Motor neuron (in vitro differentiated cells): ENCODE measurements around the gene CCNK. TPM values are rescaled to one million over a fixed set of nuclear protein-coding genes. Genes with fewer than 3 reads are reported as not detected.

Source experiments
- ATAC-seq, 8 experiments: fragments of 200-7000 bp; cut with Tn5 transposase; replicated peaks in 6 of 8; 2 replicates each; pipeline ENCODE4 v1.8.0; 2021; ENCODE audit warnings: mild to moderate bottlenecking in 8 of 8, moderate library complexity in 8 of 8
- H3K27ac ChIP-seq, 2 donors: fragments of 250-450 bp; sonication (Bioruptor Pico); 2 replicates each; pipeline ENCODE4 v1.9.0; 2021; ENCODE audit warnings: antibody characterized with exemption in 2 of 2, mild to moderate bottlenecking in 2 of 2, moderate library complexity in 1 of 2
- H3K4me1 ChIP-seq, 2 donors: fragments of 250-450 bp; sonication (Bioruptor Pico); replicated peaks in 1 of 2; 2 replicates each; pipeline ENCODE4 v1.6.1; 2021; ENCODE audit warnings: antibody characterized with exemption in 2 of 2, mild to moderate bottlenecking in 2 of 2, moderate library complexity in 1 of 2
- H3K4me3 ChIP-seq, 5 donors: fragments of 250-450 bp; sonication (Bioruptor Pico); 2 replicates each; pipeline ENCODE4 v1.9.0; 2021; ENCODE audit warnings: antibody characterized with exemption in 5 of 5, mild to moderate bottlenecking in 5 of 5, moderate library complexity in 4 of 5
- WGBS, 10 experiments: fragments of 450-650 bp; shearing (Covaris generic); methylation state at CpG; one replicate each; pipeline ENCODE4 v1.0.0; 2022; 5-methylcytosine and 5-hydroxymethylcytosine counted together
- in situ Hi-C, 9 experiments: fragments of 400-800 bp; cut with MboI; loops; one replicate each; pipeline ENCODE4 v1.15.0; 2021; ENCODE audit warnings: low sequenced_read_pairs in 9 of 9, low pct_unique_long_range_greater_than_20kb in 2 of 9; ENCODE audit not compliant: unreplicated experiment in 9 of 9
- total RNA-seq, 8 experiments: library from RNA; unstranded; fragments of 300-600 nt; gene quantifications; 2 replicates each; pipeline versions ENCODE4 v1.2.3 to v1.2.4, GENCODE V29; 2022

Gene CCNK
- total RNA-seq, 8 experiments from 2014 or later: 12.5 to 51.8 (median 25.2) TPM

GRCh38 chr14:99519347-99519881 is 38.2 kb downstream of the CCNK start:
- ATAC-seq: no peak
- in situ Hi-C loops: loop anchor here in 4 of 9 experiments (10.0 to 25.0 kb wide), 4 partner anchors 115 to 393 kb away; partner anchors contain the start of gene HHIPL1 (in 2 of the 4)
- H3K27ac ChIP-seq: no peak overlapping the region
- H3K4me3 ChIP-seq: no peak overlapping the region
- peaks cover 30 to 35% of the 10 kb centered on the region in 2 donors for H3K4me1 ChIP-seq
- 71 to 100% (median 98%) methylated on average over 1 to 6 of the region's 8 CpGs; no CpG with 5 or more reads in 2 of the 10 experiments for WGBS, 10 experiments

- Histone ChIP-seq H3K4me3 (no peak overlapping the region), H3K27ac (no peak overlapping the region), H3K4me1 (peaks cover 35 to 40% of the 10 kb centered on the region in 2 donors)
- no peak for ATAC-seq
- in situ Hi-C loops: loop anchor here in 5 of 9 experiments (10.0 to 25.0 kb wide), 4 partner anchors 115 to 392 kb away; partner anchors contain the start of gene HHIPL1 (in 2 of the 5)
- 80 to 100% (median 100%) methylated on average over 1 of the region's 6 CpGs; no CpG with 5 or more reads in 7 of the 10 experiments for WGBS, 10 experiments
Measured at GRCh38 chr14:99519931-99520421, 38.8 kb downstream of the CCNK start.

GRCh38 chr14:99520571-99521081 is 39.4 kb downstream of the CCNK start:
- no peak for ATAC-seq
- WGBS, 10 experiments: 0 to 100% (median 93%) methylated on average over 1 to 8 of the region's 11 CpGs; no CpG with 5 or more reads in 5 of the 10 experiments
- H3K4me1 ChIP-seq: peaks cover 42 to 47% of the 10 kb centered on the region in 2 donors
- in situ Hi-C loops: loop anchor here in 5 of 9 experiments (10.0 to 25.0 kb wide), 4 partner anchors 114 to 392 kb away; partner anchors contain the start of gene HHIPL1 (in 2 of the 5)
- no peak overlapping the region for H3K4me3 ChIP-seq
- no peak overlapping the region for H3K27ac ChIP-seq

DNA sequence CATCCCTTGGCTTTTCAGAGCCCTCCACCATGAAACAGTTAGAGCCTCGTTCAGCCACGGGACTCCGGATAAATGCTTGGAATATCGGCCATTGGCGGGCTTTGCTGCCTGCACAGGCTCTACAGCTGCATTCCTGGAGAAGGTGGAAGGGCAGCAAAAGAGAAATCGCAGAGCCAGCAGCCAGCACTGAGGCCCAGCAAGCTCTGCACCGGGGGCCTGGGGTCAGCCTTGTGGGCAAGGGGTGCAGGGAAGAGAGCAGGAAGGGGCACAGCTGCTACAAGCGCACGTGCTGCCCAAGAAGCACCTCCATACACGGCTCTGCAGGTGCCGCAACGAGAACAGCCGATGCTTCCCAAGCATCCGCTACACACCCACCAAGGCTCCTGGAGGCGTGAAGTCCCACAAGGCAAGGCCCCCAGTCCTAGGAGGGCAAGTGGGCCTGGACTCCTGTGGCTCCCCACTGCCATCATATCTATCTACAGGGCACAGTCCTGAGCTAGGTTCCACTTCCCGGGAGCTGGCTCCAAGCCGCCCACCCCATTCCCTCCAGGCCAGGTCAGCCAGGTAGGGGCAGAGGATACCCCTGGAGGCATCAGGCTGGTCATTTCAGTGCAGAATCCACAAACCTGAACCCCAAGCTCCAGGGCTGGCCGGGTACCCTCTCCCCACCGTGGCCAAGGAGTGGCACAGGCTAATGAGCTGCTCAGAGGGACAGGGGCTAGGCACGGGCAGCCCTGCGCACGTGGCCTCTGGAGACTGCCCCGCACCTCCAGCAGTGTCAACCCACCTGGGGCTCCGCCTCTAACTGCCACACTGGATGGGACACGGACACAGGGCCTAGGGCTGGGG is 40.2 kb downstream of the CCNK start:
- peaks cover 48 to 54% of the 10 kb centered on the region in 2 donors for H3K4me1 ChIP-seq
- in situ Hi-C loops: loop anchor here in 5 of 9 experiments (10.0 to 25.0 kb wide), 4 partner anchors 113 to 391 kb away; partner anchors contain the start of gene HHIPL1 (in 2 of the 5)
- H3K27ac ChIP-seq: peak overlapping the region in 1 of 2 donors; percentile 3

GRCh38 chr14:99522025-99522401 is 40.8 kb downstream of the CCNK start:
- ATAC-seq: peak in 3 of 8 experiments; percentile 6 to 11 (median 6)
- in situ Hi-C loops: loop anchor here in 5 of 9 experiments (10.0 to 25.0 kb wide), 4 partner anchors 113 to 390 kb away; partner anchors contain the start of gene HHIPL1 (in 2 of the 5)
- no peak overlapping the region for H3K4me3 ChIP-seq
- WGBS, 10 experiments: 40 to 66% (median 60%) methylated on average over 1 to 8 of the region's 18 CpGs; no CpG with 5 or more reads in 7 of the 10 experiments
- H3K27ac ChIP-seq: peak overlapping the region in 1 of 2 donors; percentile 3
- peaks cover 51 to 61% of the 10 kb centered on the region in 2 donors for H3K4me1 ChIP-seq

More for the DNA sequence above, 40.2 kb downstream of the CCNK start:
- no peak for ATAC-seq
- WGBS, 10 experiments: 60 to 100% (median 81%) methylated on average over 1 to 5 of the region's 25 CpGs; no CpG with 5 or more reads in 6 of the 10 experiments
- no peak overlapping the region for H3K4me3 ChIP-seq

DNA sequence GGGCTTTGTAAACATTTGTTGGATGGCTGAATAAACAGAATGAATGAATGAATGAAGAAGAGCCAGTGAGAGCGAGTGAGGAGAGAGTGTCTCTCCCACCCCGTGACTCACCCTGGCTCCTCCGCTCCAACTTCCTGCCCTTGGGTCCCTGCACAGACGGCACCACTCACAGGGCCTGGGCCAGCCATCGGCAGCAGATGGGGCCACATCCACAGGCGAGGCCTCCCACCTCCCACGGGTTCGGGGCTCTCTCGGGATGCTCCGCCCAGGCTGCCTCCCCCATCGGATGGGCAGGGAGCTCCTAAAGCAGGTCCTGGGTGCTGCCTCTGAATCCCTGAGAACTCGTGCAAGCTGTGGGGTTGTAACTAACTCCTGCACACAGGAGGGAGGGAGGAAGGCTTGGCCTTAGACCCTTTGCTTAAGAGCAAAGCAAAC is 41.3 kb downstream of the CCNK start:
- no CpG with 5 or more reads among the region's 12 CpGs for WGBS, 10 experiments
- Histone ChIP-seq H3K27ac (peak overlapping the region in 1 of 2 donors; percentile 57), H3K4me1 (peaks cover 51 to 61% of the 10 kb centered on the region in 2 donors), H3K4me3 (no peak overlapping the region)
- ATAC-seq: peak in 7 of 8 experiments; percentile 69 to 79 (median 72)
- in situ Hi-C loops: loop anchor here in 5 of 9 experiments (10.0 to 25.0 kb wide), 4 partner anchors 112 to 390 kb away; partner anchors contain the start of gene HHIPL1 (in 2 of the 5)

DNA sequence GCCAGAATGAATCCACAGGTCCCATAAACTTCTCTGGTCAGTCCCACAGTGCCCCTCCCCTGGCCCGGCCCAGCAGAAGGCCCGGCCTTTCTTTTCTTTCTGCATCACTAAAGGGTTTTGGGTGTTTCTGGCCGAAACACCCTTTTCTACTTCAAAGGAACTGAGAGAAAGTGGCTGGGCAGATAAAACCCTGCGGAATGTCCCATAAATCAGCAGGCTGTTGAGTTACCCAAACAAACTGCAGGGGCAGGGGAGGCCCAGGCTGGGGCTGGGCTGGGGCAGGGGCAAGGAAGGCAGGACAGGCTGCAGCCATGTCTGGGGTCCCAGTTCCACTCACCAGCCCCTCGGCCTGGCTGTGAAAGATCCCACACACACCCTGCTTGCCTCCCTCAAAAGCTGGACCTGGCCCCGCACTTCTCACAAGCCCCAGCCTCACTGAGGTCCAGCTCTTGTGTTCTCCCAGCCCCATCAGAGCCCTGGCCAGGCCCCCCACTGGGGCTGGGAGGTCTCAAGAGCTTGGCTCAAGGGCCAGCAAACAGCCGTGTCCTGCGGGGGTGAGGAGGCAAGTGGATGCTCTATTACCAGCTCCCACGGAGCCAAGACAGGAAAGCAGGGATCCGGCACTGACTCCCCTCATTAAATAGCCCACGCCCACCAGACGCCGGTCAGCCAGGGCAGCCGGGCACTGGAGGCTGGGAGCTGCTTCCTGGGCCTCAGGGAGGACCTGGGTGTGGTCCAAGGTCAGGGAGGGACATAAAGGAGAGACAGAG is 41.9 kb downstream of the CCNK start:
- Histone ChIP-seq H3K4me3 (no peak overlapping the region), H3K27ac (peak overlapping the region; percentile 51 to 57), H3K4me1 (peaks cover 51 to 61% of the 10 kb centered on the region in 2 donors)
- ATAC-seq: peak in 7 of 8 experiments; percentile 21 to 72 (median 40)
- 0 to 15% (median 7%) methylated on average over 1 to 4 of the region's 14 CpGs; no CpG with 5 or more reads in 6 of the 10 experiments for WGBS, 10 experiments
- in situ Hi-C loops: loop anchor here in 5 of 9 experiments (10.0 to 25.0 kb wide), 4 partner anchors 112 to 389 kb away; partner anchors contain the start of gene HHIPL1 (in 2 of the 5)

GRCh38 chr14:99523704-99524055 is 42.5 kb downstream of the CCNK start:
- WGBS, 10 experiments: 60 to 71% methylated on average over 1 to 2 of the region's 5 CpGs; no CpG with 5 or more reads in 8 of the 10 experiments
- in situ Hi-C loops: loop anchor here in 5 of 9 experiments (10.0 to 25.0 kb wide), 4 partner anchors 111 to 389 kb away; partner anchors contain the start of gene HHIPL1 (in 2 of the 5)
- no peak for ATAC-seq
- no peak overlapping the region for H3K4me3 ChIP-seq
- peak overlapping the region; percentile 51 to 57 for H3K27ac ChIP-seq
- H3K4me1 ChIP-seq: peaks cover 51 to 56% of the 10 kb centered on the region in 2 donors

- H3K4me1 ChIP-seq: peaks cover 51 to 56% of the 10 kb centered on the region in 2 donors
- in situ Hi-C loops: loop anchor here in 5 of 9 experiments (10.0 to 25.0 kb wide), 4 partner anchors 111 to 388 kb away; partner anchors contain the start of gene HHIPL1 (in 2 of the 5)
- WGBS, 10 experiments: 0 to 46% (median 20%) methylated on average over 1 to 10 of the region's 16 CpGs; no CpG with 5 or more reads in 4 of the 10 experiments
- H3K27ac ChIP-seq: peak overlapping the region in 1 of 2 donors; percentile 40
- peak in 6 of 8 experiments; percentile 4 to 34 (median 16) for ATAC-seq
- no peak overlapping the region for H3K4me3 ChIP-seq
Measured at GRCh38 chr14:99524091-99524661, 43.0 kb downstream of the CCNK start.

- Histone ChIP-seq H3K4me1 (peaks cover 53 to 58% of the 10 kb centered on the region in 2 donors), H3K4me3 (no peak overlapping the region), H3K27ac (peak overlapping the region; percentile 40 to 47)
- peak; percentile 38 to 81 (median 60) for ATAC-seq
- in situ Hi-C loops: loop anchor here in 7 of 9 experiments (10.0 to 25.0 kb wide), 4 partner anchors 110 to 387 kb away; partner anchors contain the start of gene HHIPL1 (in 4 of the 7)
- WGBS, 10 experiments: 0 to 63% (median 15%) methylated on average over 1 to 6 of the region's 17 CpGs; no CpG with 5 or more reads in 4 of the 10 experiments
Measured at GRCh38 chr14:99524804-99525698, 43.8 kb downstream of the CCNK start.
